EL (cell line): ENCODE data around the gene RAB10.
A peak's percentile ranks its signal among the peaks of the same experiment; 100 is the strongest.
"Not testable (repeated sequence)": the region's sequence is repeated elsewhere in the genome, so short reads cannot be mapped to it uniquely, and the experiment has no call there.

Experiments
- DNase-seq: peaks from one replicate; pipeline ENCODE4 v3.0.0-alpha.2; 2016

The RAB10 gene

DNA sequence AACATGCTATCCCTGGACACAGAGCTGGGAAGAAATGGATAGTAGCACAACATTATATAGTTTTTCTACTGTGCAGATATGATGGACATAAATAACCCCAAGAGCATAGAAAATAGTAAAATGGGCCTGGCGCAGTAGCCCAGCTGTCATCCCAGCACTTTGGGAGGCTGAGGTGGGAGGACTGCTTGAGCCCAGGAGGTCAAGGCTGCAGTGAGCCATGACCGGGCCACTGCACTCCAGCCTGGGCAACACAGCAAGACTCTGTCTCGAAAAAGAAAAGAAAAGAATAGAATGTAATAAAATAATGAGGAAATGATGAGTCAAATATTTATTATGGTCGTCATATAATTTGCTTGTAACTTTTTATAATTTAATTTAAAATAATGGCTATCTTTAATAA lies 131.5 kb downstream of the RAB10 start:
- DNase-seq, result no peak

DNA sequence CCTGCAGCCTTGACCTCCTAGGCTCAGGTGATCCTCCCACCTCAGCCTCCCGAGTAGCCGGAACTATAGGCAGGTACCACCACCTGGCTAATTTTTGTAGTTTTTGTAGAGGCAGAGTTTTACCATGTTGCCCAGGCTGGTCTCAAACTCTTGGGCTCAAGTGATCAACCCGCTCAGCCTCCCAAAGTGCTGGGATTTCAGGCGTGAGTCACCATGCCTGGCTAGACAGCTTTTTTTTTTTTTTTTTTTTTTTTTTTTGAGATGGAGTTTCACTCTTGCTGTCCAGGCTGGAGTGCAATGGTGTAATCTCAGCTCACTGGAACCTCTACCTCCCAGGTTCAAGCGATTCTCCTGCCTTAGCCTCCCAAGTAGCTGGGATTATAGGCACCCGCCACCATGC lies 132.7 kb downstream of the RAB10 start:
- DNase-seq, result not testable (repeated sequence)

DNA sequence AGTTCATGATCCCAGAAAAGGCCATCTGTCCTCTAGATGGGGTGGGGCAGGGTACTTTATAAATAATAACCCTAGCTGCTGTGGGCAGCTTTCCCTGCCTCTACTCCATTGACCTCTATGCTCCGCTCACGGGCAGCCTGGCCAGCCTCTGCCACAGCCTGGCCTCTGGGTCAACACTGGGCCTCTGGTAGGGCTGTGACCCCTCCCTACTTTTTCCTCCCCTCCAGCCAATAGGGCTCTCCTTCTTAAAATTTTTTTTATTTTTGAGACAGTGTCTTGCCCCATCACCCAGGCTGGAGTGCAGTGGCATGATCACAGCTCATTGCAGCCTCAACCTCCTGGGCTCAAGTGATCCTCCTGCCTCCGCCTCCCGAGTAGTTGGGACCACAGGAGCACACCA lies 134.9 kb downstream of the RAB10 start:
- no peak for DNase-seq

DNA sequence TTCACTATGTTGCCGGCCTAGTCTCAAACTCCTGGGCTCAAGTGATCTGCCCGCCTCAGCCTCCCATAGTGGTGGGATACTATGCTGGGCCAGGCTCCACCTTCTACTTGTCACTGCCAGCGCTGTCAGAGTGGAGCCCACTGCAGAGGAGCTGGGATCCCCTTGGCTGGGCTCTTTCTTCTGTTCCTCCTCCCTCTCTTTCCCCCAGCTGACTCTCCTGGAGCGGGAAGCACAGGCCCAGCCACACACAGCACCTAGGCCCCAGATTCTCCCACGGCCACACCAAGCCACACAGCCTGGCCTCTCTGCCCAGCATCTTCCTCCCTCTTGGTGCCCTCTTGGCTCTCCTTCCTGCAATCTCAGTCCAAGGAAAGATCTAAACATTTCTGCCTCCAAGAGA lies 135.3 kb downstream of the RAB10 start:
- no peak for DNase-seq

DNA sequence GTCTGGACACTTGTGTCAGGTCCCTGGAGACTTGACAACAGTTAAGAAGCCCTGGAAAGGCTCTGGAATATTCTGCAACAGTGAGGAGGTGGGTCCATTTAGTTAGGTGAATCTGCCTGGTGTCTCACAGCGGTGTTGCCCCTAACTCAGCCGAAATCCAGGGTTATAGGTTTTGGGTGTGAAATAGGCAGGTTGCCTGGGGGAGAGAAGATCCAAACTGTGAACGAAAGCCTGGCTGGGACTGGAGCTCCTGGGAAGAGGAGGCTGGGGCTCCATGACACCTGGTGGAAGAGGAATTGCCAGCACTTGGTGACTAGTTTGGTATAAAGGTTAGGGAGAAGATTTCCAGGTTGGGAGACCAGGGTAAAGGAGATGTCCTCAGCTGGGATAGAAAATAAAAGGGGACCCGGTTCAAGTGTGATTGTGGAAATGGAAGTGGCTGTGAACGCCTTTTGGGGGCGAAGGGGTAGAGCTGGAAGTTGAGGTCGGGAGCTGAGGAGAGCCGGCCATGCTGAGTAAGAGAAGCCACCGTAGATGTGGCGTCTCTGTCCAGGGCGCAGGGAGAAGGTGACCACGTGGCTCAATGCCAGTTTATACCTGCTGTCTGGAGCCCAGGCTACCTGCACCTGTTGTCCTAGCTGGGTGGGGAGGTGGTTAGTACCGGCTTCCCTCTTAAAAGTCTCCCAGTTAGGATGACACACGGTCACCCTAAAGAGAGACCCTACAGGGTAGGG lies 136.0 kb downstream of the RAB10 start:
- no peak for DNase-seq

DNA sequence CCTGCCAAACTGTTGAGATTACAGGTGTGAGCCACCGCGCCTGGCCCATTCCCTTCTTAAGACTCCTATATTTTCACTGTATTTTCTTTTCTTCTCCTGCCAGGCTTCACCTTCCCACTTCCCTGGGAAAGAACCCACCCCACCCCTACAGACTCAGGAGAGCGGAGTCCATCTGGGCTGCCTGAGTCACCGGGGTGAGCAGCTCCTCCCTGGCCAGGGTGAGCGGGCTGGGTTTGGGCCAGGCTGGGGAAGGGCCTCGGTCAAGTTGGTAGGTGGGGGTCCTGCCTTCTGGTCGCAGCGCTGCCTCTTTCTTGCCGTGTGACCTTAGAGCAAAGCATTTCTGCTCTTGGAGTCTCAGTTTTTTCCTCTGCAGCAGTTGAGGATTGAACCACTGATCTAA lies 136.9 kb downstream of the RAB10 start:
- DNase-seq, result no peak

DNA sequence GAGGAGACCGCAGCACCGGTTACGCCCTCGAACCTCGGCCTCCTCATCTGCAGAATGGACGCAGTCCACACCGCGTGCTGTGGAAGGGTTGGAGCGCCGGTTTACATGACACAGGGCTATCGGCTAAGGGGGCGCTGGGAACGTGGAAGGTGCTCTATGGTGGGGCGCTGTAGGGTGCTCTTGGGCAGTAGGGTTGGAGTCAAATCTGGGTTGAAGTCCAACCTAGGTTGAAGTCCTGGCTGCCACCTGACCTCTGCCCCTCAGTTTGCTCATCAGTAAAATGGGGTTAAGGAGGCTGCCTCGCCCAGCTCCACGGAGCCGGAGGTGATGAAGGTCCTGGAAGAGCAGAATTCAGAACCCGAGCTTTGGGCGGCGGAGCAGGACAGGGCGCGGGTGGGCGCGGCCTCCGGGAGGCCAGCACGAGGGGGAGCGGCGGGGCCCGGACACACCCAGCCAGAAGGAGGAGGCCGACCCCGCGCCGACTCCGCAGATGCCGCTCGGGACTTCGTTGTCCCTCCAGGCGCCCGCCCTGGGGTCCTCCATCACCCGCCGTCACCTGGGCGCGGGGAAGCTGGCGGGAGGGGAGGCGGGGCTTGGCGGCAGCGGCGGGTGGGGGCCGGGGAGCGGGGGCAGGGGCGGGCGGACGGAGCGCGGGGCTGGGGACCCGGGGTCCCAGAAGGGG lies 138.4 kb downstream of the RAB10 start:
- DNase-seq, result no peak

DNA sequence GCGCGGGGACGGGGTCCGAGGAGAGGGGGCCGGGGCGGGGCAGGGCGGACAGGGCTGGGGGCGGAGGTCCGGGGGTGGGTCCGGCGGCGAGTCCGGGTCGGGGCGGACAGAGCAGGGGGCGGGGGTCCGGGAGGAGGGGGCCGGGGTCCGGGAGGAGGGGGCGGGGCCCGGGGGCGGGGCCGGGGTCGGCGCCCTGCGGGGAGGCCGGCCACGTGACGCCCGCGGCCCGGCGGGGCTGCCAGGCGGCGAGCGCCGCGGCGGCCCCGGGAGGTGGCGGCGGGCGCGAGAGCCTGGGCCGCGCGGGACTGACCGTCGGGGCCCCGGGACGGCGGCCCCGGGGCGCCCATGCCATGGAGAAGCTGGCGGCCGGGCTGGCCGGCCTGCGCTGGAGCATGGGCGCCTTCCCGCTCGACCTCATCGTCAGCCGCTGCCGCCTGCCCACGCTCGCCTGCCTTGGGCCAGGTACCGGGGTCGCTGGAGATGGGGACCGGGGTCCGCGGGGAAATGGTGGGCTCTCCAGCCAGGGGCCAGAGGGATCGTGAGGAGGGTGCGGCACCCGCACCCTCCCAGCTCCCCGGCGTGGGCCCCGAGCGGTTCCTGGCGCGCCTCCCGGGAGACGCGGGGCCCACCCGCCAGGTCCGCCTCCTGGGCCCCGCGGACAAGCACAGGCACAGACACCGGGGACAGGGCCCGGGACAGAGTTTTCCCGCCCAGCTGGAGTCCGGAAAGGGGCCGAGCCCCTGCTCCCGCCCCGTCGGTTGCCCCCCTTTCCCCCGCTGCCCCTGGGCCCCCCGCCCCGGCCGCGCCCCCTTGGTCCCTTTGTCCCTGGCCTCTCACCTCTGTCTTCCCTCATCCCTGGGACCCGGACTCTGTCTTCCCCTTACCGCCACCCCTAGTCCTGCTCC lies 139.2 kb downstream of the RAB10 start, which contains the start of gene GAREM2:
Gene GAREM2, plus strand, starts transcription at position 218 of the 905 bp plus-strand sequence. Its CDS starts 133 bp downstream, at position 351.
- DNase-seq, result no peak

DNA sequence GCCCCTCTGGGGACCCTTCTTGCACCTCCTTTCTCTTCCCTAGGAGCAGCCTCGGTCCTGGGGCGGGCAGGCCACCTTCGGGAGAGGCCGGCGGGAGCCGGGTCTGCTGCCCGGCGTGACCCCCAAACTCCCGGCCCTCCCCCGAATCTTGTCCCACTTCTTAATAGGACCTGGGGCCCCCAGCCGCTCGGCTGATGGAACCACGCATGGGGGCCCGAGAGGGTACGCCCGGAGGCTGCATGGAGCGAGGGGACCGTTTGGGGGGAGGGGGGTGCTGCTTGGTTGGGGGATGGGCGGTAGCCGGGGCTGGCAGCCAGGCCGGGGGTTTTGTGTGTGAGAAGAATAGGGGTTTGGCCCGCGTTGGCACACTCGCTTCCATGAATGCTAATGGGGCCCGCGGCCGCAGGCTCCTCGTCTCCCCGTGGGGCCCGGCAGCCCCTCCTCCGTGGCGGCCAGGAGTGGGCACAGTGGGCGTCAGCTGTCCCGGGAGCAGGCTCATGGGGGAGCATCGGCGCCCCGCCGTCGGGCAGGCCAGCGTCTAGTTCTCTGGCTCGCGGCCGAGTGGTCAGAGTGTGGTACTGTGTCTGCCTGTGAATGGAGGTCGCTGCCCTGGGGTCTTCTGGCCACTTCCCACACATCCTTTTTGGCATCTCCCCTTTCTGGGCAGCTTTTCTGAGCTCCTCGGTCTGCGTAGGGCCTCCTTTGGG lies 140.0 kb downstream of the RAB10 start:
- no peak for DNase-seq

DNA sequence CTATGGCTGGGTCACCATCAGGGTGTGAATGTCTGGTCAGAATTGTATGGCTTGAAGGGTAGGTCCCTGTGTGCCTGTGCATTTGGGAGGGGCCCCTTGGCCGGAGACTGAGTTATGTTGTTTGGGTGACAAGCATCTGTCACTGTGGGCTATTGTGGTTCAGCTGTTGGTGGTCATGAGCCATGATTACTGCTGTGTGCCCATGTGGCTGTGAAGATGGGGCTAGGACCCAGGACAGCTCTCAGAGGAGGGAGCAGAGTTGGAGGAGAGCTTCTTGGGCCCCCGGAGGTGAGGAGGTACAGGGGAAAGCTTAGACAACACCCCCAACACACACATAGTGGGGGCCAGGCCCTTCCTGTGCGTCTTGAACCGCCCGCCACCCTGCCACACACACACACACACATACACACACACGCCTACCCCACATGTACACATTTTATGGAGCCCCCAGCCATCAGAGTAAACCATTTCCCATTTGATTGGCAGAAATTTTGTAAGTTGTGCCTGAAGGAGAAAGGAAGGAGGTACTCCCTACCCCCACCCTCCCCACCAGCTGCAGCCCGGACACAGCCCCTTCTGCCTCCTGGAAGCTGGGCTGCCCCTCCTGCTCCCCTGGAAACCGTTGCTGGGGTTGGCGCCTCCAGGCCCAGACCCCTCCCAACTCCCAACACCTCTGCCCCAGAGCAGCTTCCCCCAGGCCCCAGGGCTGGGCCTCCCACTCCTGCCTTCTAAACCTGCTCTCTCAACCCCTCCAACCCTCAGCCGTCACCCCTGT lies 141.0 kb downstream of the RAB10 start:
- DNase-seq, result no peak

DNA sequence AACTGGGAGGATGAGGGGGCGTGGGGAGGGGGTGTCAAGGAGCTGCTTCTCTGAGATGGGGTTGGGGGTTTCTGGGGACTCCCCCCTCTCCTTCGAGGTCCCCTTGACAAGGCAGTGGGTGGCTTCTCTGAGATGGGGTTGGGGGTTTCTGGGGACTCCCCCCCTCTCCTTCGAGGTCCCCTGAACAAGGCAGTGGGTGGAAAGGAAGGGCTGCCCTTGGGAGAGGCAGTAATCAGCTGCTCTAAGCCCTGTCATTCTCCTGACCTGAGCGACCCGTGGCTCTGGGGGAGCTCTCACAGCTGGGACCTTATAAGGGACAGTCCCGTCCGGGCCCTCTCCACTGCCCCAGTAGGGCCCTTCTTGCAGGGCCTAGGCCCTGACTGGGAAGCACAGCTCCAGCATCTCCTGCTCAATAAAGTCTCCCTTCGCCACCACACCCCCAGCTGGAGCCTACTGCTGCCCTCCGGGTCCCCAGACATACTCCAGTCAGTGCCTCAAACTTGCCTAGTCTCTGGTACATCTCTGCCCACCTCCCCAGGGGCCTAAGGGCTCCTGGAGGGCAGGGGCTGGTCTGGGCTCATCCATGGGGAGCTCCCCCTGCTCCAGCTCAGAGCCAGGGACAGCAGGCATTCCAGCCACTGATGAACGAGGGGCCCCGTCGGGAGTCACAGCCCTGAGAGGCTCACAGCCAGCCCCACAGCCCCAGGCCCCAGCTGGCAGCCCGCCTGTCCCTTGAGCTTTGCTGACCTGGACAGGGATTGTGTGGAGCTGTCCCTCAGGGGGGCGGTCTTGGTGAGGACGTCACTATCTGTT lies 141.8 kb downstream of the RAB10 start:
- DNase-seq, result no peak

DNA sequence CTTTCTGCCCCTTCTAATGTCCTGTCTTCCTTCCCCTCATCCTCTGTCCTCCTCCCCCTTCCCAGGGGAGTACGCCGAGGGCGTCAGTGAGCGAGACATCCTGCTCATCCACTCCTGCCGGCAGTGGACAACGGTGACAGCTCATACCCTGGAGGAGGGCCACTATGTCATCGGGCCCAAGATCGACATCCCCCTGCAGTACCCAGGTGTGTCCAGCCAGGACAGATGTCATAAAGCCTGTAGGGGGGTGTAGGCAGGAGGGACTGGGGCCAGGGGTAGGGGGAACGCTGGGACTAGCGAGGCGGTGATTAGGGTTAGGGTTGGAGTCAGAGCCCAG lies 142.4 kb downstream of the RAB10 start:
- DNase-seq, result no peak

DNA sequence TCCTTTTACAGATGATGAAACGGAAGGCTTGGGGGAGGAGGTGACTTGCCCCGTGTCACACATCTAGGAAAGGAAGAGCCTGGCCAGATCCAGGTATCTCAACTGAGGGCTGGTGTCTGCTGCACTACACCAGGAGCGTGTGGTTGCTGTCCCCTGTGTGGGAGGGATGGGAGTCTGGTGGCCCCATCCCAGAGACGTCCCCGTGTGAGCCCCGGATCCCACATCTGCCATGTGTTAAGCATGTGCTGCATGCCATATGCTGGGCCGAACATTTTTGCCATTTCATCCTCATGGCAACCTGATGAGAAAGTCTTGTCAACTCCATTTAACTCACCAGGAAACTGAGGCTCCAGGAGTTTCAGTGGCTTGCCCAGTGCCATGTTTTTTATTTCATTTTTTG lies 143.2 kb downstream of the RAB10 start:
- DNase-seq, result no peak

DNA sequence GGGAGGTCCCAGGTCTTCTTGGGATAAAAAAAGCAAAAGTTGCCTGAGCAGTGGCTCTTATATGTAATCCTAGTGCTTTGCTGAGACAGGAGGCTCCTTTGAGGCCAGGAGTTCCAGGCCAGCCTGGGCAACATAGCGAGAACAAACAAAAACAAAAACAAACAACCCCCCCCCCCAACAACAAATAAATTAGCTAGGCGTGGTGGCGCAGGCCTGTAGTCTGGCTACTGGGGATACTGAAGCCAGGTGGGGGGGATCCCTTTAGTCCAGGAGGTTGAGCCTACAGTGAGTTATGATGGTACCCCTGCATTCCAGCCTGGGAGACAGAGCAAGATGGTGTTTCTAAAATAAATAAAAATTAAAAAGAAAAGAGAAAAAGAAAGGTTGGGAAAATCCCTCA lies 144.4 kb downstream of the RAB10 start:
- DNase-seq, result no peak

DNA sequence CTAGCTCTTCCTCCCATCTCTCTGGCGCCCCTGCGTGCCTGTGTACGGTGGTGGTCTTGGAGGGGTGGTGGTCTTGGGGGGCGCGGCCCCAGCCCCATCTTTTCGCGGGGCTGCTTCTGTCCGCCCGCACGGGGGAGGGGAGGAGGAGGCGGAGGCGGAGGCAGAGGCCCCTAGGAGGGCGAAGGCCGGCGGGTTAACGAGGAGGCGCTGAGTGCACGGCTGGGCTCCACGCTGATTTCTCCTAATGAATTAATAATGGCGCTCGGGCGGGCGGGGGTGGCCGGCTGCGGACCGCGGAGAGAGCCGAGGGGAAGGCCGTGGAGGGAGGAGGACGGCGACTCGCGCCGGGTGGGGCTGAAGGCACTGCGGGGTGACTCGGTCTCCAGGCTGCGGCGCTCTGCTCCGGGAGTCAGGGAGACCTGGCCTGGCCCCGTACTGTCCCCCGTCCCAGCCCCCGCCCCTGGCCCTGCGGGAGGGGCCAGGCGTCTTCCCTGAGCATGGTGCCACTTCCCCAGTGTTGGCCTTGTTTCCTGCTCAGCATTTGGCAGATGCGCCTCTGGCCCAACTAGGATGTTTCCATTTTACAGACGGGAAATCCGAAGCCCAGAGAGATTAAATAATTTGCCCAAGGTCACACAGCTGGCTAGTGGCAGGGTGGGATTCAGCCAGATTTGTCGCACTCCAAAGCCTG lies 145.0 kb downstream of the RAB10 start:
- DNase-seq, result peak; percentile 31

DNA sequence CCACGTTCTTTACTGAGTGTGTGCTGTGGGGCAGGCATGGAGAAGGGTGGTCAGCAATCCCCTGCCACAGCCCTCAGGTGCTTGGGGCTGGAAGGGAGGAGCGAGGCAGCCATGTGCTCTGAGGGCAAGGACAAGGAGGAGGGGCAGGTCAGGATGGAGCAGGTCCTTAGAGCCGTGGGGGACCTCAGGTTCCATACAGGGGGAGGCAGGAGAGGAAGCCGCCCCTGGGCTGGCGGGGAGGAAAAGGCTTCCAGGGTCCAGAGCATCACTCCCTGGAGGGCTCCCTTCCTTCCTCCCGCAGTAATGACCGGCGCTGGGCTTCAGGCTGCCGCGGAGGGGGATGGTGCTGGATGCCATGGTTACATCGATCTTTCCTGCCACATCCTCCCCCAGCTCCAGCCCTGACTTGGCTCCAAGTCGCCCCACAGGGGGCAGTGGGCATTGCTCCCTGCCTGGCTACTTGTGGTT lies 145.6 kb downstream of the RAB10 start:
- DNase-seq, result no peak

DNA sequence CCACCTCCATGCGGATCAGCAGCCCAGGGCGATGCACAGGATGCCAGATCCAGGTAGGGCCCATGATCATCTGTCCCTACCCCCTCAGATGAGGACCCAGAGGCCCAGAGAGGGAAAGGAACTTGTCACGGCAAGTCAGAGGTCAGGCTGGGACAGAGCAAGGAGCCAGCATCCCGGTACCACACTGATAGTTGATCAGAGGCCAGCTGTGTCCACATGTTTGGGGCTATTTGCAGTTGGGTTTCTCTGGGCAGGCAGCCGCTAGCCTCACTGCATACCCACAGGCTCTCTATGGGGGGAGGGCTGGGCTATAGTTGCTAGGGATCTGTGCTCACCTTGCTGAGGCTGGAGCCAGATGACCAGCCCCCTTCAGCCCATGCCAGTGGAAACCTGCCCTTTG lies 148.6 kb downstream of the RAB10 start:
- no peak for DNase-seq

DNA sequence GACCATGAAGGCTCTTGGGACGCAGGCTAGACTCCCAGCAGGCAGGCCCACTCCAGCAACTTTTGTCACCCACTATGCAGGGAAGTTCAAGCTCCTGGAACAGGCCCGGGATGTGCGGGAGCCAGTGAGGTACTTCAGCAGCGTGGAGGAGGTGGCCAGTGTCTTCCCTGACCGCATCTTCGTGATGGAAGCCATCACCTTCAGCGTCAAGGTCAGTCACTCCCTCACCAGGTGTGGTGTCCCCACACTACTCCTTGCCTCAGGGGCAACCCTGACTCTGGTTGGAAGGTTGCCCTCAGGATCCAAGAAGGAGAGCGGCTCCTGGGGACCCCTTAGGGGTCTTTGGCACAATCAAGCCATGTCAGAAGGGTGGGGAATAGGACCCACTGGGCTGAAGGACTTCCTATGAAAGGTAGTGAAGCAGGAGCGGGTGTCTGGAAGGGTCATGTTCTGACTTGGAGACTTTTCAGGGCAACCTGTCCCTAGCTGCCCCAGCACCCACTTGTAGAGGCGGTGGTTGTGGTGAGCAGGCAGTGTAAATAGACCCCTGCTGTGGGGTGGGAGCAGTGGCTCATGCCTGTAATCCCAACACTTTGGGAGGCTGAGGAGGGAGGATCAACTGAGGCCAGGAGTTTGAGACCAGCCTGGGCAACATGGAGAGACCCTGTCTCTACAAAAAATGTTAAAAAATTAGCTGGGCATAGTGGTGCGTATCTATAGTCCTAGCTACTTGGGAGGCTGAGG lies 149.2 kb downstream of the RAB10 start:
- no peak for DNase-seq

DNA sequence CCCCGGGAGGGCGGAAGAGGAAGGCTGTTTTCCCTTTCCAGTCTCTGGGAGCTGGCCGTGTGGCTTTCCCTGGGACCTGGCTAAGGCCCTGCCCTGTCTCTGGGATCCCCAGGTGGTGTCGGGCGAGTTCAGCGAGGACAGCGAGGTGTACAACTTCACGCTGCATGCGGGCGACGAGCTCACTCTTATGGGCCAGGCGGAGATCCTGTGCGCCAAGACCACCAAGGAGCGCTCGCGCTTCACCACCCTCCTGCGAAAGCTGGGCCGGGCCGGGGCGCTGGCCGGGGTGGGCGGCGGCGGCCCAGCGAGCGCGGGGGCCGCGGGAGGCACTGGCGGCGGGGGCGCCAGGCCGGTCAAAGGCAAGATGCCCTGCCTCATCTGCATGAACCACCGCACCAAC lies 150.2 kb downstream of the RAB10 start:
- no peak for DNase-seq
